Left hindlimb (tissue), 1 donor: ENCODE data around the gene C11orf24.
A peak's percentile ranks its signal among the peaks of the same experiment; 100 is the strongest.

Experiments
- DNase-seq: peaks from one replicate; pipeline ENCODE4 v3.0.0-alpha.2; 2018

C11orf24 gene

DNA sequence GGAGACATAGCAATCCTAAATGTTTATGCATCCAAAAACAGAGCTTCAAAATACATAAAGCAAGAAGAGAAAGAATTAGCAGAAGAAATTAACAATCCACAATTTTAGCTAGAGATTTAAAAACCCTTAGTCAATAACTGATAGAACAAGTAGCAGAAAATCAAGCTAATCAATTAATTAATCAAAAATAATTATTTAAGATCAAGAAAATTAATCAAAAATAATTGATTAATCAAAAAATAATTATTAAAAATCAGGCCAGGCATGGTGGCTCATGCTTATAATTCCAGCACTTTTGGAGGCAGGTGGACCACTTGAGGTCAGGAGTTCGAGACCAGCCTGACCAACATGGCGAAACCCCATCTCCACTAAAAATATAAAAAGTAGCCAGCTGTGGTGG, 29.2 kb downstream of the C11orf24 start:
- no peak for DNase-seq

DNA sequence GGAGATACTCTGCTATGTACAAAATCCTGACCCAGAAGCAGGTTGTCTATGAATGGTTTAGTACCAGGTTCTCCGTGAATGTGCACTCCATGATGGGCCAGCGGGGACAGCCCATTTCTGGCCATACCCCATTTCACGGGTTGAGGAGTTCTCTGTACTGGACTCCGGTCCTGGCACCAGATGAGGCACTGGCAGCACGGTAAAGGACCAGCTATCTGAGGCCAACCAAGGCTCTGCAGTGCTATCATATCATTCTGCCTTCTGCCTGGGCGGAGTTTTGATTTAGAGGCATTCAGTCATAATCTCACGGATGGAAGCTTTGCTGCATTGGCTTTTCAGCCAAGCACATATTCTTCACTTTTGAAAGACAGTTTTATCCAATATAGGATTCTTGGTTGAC, 40.2 kb downstream of the C11orf24 start:
- DNase-seq: no peak

DNA sequence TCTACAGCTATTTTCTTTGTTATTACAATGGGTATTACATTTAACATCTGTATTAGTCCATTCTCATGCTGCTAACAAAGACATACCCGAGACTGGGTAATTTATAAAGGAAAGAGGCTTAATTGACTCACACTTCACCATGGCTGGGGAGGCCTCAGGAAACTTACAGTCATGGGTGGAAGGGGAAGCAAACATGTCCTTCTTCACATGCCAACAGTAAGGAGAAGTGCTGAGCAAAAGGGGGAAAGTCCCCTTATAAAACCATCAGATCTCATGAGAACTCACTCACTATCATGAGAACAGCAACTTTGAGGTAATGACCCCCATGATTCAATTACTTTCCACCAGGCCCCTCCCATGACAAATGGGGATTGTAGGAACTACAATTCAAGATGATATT, 42.2 kb downstream of the C11orf24 start:
- DNase-seq: no peak

GRCh38 chr11:68226421-68226820, 45.4 kb downstream of the C11orf24 start:
- no peak for DNase-seq

- no peak for DNase-seq
Measured at GRCh38 chr11:68224606-68225005, 47.2 kb downstream of the C11orf24 start.

DNA sequence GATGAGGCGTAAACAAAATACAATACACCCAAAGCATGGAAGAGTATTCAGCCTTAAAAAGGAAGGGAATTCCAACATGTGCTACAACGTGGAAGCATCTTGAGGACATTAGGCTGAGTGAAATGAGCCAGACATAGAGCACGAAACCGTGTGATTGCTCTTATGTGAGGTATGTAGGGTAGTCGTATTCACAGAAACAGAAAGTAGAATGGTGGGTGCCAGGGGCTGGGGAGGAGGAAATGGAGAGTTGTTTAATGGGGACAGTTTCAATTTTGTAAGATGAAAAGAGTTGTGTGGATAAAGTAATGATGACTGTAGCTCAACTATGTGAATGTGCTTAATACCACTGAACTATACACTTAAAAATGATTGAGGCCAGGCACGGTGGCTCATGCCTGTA, 48.5 kb downstream of the C11orf24 start:
- no peak for DNase-seq

- DNase-seq: no peak
Measured at GRCh38 chr11:68221406-68221805, 50.4 kb downstream of the C11orf24 start.

GRCh38 chr11:68216171-68216938, 55.4 kb downstream of the C11orf24 start:
- no peak for DNase-seq

- DNase-seq: no peak
Measured at GRCh38 chr11:68215524-68216170, 56.1 kb downstream of the C11orf24 start.

GRCh38 chr11:68215087-68215445, 56.7 kb downstream of the C11orf24 start:
- no peak for DNase-seq

- peak; percentile 52 for DNase-seq
Measured at GRCh38 chr11:68214173-68215086, 57.3 kb downstream of the C11orf24 start.

- peak; percentile 93 for DNase-seq
Measured at GRCh38 chr11:68213555-68214172, 58.1 kb downstream of the C11orf24 start.

GRCh38 chr11:68213135-68213515, 58.6 kb downstream of the C11orf24 start, which contains the start of gene KMT5B:
Gene KMT5B (minus strand): TSS chr11:68213296. CDS start chr11:68190076, 23,220 bp downstream.
- peak; percentile 81 for DNase-seq

DNA sequence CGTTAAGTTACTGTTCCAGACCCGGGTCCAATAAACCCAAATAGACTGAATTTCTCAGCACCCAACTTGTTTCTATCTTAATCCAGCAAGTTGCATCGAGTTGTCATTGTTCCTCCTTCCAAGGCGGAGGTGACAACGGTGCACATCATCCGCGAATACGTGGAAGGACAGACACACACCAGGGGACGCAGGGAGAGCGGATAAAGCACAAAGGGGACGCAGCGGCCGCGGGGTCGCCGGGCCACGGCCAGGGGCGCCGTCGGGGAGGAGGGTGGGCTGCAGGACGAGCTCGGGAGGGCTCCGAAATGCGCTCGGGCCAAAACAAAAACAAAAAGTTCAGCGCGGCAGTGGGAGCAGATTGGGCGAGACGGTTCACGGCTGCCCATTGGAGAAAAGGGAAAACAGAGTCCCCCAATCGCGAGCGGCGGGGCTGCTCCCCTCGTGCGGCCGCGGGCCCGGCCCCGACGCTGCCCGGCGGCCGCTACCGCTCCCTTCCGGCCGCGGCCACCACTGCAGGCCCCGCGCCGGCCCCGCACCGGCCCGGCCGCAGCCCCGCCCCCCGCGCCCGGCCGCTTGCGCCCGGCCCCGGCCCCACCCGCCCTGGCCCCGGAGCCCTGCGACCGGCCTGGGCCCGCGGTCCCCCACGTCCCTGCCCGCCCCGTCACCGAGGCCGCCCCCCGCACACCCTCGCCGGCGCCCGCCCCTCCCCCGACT, 59.2 kb downstream of the C11orf24 start:
- peak; percentile 82 for DNase-seq

- no peak for DNase-seq
Measured at GRCh38 chr11:68211546-68211945, 60.2 kb downstream of the C11orf24 start.
